Fibroblast of pulmonary artery (primary cell): ENCODE measurements around the gene HOXD9.

Source experiments
- DNase-seq: peaks from one replicate; pipeline ENCODE4 v3.0.0-alpha.2; 2010; ENCODE audit warnings: low read depth
- H3K4me3 ChIP-seq: replicated peaks from 2 replicates; pipeline ENCODE4 v1.5.1; 2011; ENCODE audit warnings: low read depth, mild to moderate bottlenecking, control low read depth, low read length, moderate library complexity
- TF ChIP-seq, protein P1 (sequence below): IDR thresholded peaks from 2 replicates; pipeline ENCODE4 v1.5.1; 2011; ENCODE audit warnings: mild to moderate bottlenecking, control low read depth, low read length, inconsistent platforms; ENCODE audit errors: missing control alignments

The HOXD9 gene

DNA sequence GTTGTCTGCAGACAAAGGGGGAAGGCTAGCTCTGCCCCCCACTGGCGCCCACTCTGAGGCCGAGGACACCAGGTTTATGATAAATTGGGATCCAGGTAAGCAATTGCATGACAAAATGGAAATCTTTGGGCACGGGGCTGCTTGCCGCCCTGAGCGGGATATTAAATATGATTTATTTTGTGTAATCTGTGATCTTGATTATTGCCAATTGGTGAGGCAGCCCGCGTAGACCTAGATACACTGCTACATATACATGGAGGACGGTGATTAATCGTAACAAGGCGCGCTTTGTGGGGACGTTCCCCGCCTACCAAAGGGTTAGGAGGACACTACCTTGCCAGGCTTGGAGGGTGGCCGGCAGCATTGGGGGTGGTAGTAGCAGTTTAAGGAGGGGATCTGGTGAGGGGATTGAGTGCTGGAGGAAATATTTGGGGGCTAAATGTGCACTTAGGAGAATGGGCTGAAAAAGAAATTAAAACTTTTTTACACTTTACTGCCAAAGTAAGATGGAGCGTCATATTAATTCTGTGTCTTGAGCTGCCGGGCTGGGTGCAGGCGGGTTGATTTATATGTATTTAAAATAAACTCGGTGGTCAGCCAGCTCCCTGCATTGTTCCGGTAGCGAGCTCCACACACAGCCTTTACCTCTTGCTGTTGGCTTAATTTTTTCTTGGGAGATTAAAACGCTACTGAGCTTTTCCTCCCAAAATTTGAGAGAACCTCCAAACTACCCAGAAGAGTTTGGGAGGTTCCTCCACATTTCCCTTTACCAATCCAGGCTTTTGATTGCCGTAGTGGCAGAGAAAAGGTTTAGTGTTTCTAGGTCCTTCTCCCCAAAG, 38.7 kb downstream of the HOXD9 start:
- TF ChIP-seq, protein P1, sequence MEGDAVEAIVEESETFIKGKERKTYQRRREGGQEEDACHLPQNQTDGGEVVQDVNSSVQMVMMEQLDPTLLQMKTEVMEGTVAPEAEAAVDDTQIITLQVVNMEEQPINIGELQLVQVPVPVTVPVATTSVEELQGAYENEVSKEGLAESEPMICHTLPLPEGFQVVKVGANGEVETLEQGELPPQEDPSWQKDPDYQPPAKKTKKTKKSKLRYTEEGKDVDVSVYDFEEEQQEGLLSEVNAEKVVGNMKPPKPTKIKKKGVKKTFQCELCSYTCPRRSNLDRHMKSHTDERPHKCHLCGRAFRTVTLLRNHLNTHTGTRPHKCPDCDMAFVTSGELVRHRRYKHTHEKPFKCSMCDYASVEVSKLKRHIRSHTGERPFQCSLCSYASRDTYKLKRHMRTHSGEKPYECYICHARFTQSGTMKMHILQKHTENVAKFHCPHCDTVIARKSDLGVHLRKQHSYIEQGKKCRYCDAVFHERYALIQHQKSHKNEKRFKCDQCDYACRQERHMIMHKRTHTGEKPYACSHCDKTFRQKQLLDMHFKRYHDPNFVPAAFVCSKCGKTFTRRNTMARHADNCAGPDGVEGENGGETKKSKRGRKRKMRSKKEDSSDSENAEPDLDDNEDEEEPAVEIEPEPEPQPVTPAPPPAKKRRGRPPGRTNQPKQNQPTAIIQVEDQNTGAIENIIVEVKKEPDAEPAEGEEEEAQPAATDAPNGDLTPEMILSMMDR = no peak
- no peak for DNase-seq
- no peak overlapping the region for H3K4me3 ChIP-seq

DNA sequence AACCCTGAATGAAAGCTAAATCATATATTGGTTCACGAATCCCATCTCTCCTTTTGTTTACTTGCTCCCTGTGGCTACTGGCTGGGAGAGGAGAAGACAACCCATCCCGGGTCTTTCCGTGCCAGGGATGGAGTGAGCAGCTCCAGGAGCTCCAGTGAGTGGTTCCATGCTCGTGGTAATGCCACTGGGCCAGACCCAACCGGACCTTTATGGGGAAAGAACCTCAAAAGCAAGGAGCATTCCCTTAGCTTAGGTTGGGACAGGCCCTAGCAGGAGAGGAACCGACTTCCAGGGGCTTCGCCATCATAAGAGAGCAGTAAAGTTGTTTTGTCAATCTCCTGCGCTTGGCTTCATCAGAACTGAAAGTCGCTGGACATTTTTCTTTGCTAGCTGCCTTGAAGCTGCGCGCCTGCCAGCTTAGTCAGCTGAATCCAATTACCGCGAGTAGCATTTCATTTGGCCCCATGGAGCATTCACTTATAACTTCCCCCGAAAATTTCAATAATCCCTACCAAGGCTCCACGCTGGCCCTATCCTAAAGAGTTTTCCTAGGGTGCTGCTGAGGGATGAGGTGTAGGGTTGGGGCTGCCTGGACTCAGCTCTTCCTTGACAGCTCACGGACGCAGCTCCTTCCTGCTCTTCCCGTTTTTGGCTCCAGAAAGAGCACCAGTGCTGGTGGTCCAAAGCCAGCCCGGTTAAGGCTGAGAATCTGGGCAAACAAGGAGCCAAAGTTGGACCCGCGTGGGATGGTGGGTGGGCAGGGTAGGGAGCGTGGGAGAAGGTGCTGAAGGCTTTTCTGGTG, 39.5 kb downstream of the HOXD9 start:
- TF ChIP-seq, protein P1 = no peak
- peak; percentile 18 for DNase-seq
- no peak overlapping the region for H3K4me3 ChIP-seq

DNA sequence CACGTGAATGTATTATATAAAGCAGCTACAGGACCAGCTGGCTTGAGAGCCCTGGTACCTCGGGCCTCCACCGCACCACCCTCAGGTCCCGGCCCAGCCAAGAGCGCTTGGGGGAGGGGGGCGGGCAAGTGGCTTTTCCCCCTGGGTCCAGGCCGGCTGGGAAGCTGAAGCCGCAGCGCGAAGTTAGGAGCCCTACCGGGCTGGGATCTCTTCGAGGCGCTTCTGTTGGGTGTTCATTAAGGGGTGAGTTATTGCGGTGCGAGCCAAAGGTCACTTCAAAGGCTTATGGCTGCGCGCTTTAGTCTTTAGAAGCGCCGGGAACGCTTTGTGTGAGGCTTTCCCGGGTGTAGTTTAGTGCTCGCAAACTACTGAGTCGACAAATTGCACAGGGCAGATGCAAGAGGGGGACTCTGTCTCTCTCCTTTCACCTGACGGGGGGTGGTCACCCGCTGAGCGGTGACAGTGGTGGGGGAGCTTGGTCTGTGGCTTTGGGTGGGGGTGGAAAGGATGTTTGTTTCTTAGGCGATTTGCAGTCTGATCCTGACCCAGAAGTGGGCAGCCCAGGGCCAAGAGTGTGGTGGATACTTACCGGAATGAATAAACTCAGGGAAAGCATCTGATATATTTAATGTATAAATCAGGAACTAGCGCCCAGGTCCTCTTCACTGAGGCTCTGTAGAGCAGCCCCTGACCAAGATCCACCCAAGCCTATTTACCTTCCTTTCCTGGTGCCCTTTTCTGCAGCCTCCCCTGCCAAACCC, 40.6 kb downstream of the HOXD9 start:
- DNase-seq = no peak
- TF ChIP-seq, protein P1 = no peak
- no peak overlapping the region for H3K4me3 ChIP-seq

DNA sequence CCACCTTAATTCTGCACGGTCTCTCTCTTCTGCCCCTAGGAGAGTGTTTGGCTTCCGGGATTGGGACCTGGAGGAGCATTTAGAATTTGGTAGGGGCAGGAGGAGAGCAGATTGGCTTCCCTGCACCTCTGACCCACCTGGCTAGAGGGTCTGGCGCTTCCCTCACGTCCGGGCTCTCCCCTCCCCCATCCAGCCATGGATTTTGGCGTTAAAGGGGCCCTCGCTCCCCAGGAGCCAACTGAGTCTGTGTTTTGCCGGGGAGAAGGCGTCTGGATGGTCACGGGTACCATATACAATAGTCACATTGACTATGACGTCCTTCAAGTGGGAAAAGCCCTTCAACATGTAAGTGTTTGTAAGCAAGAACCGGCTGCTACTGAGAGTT, 41.1 kb downstream of the HOXD9 start:
- TF ChIP-seq, protein P1 = no peak
- DNase-seq = no peak
- H3K4me3 ChIP-seq = no peak overlapping the region

DNA sequence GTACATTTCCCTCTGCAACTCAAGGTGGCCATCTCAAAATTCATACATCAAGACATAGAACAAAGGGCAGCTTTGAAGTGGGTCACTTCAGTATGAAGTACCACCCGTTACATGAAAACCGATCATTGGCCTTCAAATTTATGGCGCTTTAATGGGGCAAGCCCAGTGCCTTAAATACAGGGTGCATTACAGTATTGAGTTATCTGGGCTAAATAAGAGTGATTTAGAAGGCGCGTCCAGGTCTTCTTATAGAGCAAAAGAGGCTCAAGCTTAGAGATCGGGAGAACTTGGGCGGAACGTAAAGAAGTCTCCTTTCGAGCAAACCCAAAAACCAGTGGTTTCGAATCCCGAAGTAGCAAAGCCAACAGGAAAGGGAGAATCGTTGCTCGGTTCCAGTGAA, 41.7 kb downstream of the HOXD9 start:
- no peak overlapping the region for H3K4me3 ChIP-seq
- no peak for DNase-seq
- TF ChIP-seq, protein P1 = no peak

DNA sequence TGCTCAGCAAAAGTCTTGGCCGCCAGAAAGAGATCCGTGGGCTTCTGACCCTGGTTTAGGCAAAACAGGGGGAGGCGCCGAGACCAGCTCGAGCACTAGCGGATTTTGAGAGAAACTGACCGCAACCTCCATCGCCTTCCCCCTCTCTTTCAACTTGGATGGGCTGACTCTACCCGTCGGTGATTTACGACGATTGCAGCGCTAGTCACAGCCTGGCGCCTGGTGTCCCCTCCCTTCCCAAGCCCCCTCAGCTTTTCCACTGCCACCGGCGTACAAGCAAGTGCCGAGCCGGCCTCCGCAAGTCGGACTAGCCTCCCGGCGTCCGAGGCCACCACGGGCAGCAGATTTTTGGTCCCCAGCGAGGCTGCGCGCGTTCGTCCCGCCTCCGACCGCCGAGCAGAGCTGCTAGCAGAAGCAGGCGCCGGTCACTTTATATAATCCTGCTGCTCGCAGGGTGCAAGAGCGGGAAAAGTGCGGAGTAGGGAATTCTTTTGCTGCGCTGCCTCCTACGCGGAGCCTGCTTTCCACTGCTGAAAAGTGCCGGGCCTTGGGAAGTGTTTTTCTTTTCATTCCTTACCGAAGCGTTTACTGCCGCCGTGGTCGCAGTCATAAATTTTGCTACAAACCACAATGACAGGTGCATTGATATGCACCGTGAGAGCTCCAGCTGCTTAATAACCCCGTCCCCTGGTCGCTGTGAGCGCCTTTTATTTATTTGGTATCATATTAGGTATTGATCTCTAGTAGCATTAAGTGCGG, 42.3 kb downstream of the HOXD9 start:
- DNase-seq = no peak
- no peak overlapping the region for H3K4me3 ChIP-seq
- TF ChIP-seq, protein P1 = no peak
